Measurements from ENCODE around the gene SLC35F6. TPM values are rescaled to one million over a fixed set of nuclear protein-coding genes. Genes with fewer than 3 reads are reported as not detected.

Gene SLC35F6
- total RNA-seq, 1 donor from 2014 or later = 7.8 TPM

- peaks cover 5 to 11% (median 9%) of the 10 kb centered on the region in 3 donors for H3K27me3 ChIP-seq (ENCODE audit: control insufficient read depth in 3 of 3, insufficient read depth in 3 of 3, low read length in 3 of 3)
- no peak overlapping the region for H3K27ac ChIP-seq (ENCODE audit: low read depth, low read length)
- no peaks in the 10 kb centered on the region for H3K9me3 ChIP-seq (ENCODE audit: control insufficient read depth in 3 of 3, low read length in 3 of 3)
- H3K4me1 ChIP-seq (ENCODE audit: control insufficient read depth in 3 of 3, insufficient read depth in 3 of 3, low read length in 3 of 3) = peaks cover 0 to 8% (median under 1%) of the 10 kb centered on the region in 3 donors
- H3K9ac ChIP-seq (ENCODE audit: low read depth in 1 of 3, low read length in 3 of 3) = no peak overlapping the region
- H3K36me3 ChIP-seq (ENCODE audit: control insufficient read depth in 3 of 3, insufficient read depth in 3 of 3, low read length in 3 of 3) = no peaks in the 10 kb centered on the region
- H3K4me3 ChIP-seq (ENCODE audit: low read length in 3 of 3) = no peak overlapping the region
Measured at GRCh38 chr2:26730549-26731344, 33.3 kb upstream of the SLC35F6 start.

GRCh38 chr2:26731714-26732113 is 32.4 kb upstream of the SLC35F6 start:
- Histone ChIP-seq H3K27me3 (ENCODE audit: control insufficient read depth in 3 of 3, insufficient read depth in 3 of 3, low read length in 3 of 3) (peaks cover 4 to 11% (median 9%) of the 10 kb centered on the region in 3 donors), H3K9me3 (ENCODE audit: control insufficient read depth in 3 of 3, low read length in 3 of 3) (no peaks in the 10 kb centered on the region), H3K27ac (ENCODE audit: low read depth, low read length) (no peak overlapping the region), H3K36me3 (ENCODE audit: control insufficient read depth in 3 of 3, insufficient read depth in 3 of 3, low read length in 3 of 3) (no peaks in the 10 kb centered on the region), H3K9ac (ENCODE audit: low read depth in 1 of 3, low read length in 3 of 3) (no peak overlapping the region), H3K4me3 (ENCODE audit: low read length in 3 of 3) (no peak overlapping the region), H3K4me1 (ENCODE audit: control insufficient read depth in 3 of 3, insufficient read depth in 3 of 3, low read length in 3 of 3) (peaks cover 3 to 5% (median 4%) of the 10 kb centered on the region in 3 donors)

- H3K9ac ChIP-seq (ENCODE audit: low read depth in 1 of 3, low read length in 3 of 3) = no peak overlapping the region
- H3K27me3 ChIP-seq (ENCODE audit: control insufficient read depth in 3 of 3, insufficient read depth in 3 of 3, low read length in 3 of 3) = peaks cover 0 to 9% (median 4%) of the 10 kb centered on the region in 3 donors
- H3K36me3 ChIP-seq (ENCODE audit: control insufficient read depth in 3 of 3, insufficient read depth in 3 of 3, low read length in 3 of 3) = no peaks in the 10 kb centered on the region
Measured at GRCh38 chr2:26732446-26732845, 31.6 kb upstream of the SLC35F6 start.

GRCh38 chr2:26733413-26733812 is 30.7 kb upstream of the SLC35F6 start:
- no peaks in the 10 kb centered on the region for H3K36me3 ChIP-seq (ENCODE audit: control insufficient read depth in 3 of 3, insufficient read depth in 3 of 3, low read length in 3 of 3)
- peaks cover under 1 to 4% (median 3%) of the 10 kb centered on the region in 3 donors for H3K4me1 ChIP-seq (ENCODE audit: control insufficient read depth in 3 of 3, insufficient read depth in 3 of 3, low read length in 3 of 3)
- no peak overlapping the region for H3K27ac ChIP-seq (ENCODE audit: low read depth, low read length)
- peaks cover 0 to 5% (median 0%) of the 10 kb centered on the region in 3 donors for H3K27me3 ChIP-seq (ENCODE audit: control insufficient read depth in 3 of 3, insufficient read depth in 3 of 3, low read length in 3 of 3)
- H3K9ac ChIP-seq (ENCODE audit: low read depth in 1 of 3, low read length in 3 of 3) = no peak overlapping the region
- H3K4me3 ChIP-seq (ENCODE audit: low read length in 3 of 3) = no peak overlapping the region
- no peaks in the 10 kb centered on the region for H3K9me3 ChIP-seq (ENCODE audit: control insufficient read depth in 3 of 3, low read length in 3 of 3)

More at GRCh38 chr2:26732446-26732845, 31.6 kb upstream of the SLC35F6 start:
- Histone ChIP-seq H3K27ac (ENCODE audit: low read depth, low read length) (no peak overlapping the region), H3K4me1 (ENCODE audit: control insufficient read depth in 3 of 3, insufficient read depth in 3 of 3, low read length in 3 of 3) (peaks cover 3 to 5% (median 4%) of the 10 kb centered on the region in 3 donors), H3K9me3 (ENCODE audit: control insufficient read depth in 3 of 3, low read length in 3 of 3) (no peaks in the 10 kb centered on the region), H3K4me3 (ENCODE audit: low read length in 3 of 3) (no peak overlapping the region)

GRCh38 chr2:26735097-26735496 is 29.0 kb upstream of the SLC35F6 start:
- peaks cover 0 to 4% (median 0%) of the 10 kb centered on the region in 3 donors for H3K27me3 ChIP-seq (ENCODE audit: control insufficient read depth in 3 of 3, insufficient read depth in 3 of 3, low read length in 3 of 3)
- H3K36me3 ChIP-seq (ENCODE audit: control insufficient read depth in 3 of 3, insufficient read depth in 3 of 3, low read length in 3 of 3) = no peaks in the 10 kb centered on the region
- no peak overlapping the region for H3K27ac ChIP-seq (ENCODE audit: low read depth, low read length)
- peaks cover 0 to 4% (median 3%) of the 10 kb centered on the region in 3 donors for H3K4me1 ChIP-seq (ENCODE audit: control insufficient read depth in 3 of 3, insufficient read depth in 3 of 3, low read length in 3 of 3)
- no peak overlapping the region for H3K4me3 ChIP-seq (ENCODE audit: low read length in 3 of 3)
- H3K9ac ChIP-seq (ENCODE audit: low read depth in 1 of 3, low read length in 3 of 3) = no peak overlapping the region
- H3K9me3 ChIP-seq (ENCODE audit: control insufficient read depth in 3 of 3, low read length in 3 of 3) = no peaks in the 10 kb centered on the region

GRCh38 chr2:26735883-26736588 is 28.0 kb upstream of the SLC35F6 start:
- Histone ChIP-seq H3K4me3 (ENCODE audit: low read length in 3 of 3) (no peak overlapping the region), H3K27me3 (ENCODE audit: control insufficient read depth in 3 of 3, insufficient read depth in 3 of 3, low read length in 3 of 3) (peaks cover 0 to 4% (median 0%) of the 10 kb centered on the region in 3 donors), H3K9ac (ENCODE audit: low read depth in 1 of 3, low read length in 3 of 3) (no peak overlapping the region), H3K36me3 (ENCODE audit: control insufficient read depth in 3 of 3, insufficient read depth in 3 of 3, low read length in 3 of 3) (no peaks in the 10 kb centered on the region), H3K9me3 (ENCODE audit: control insufficient read depth in 3 of 3, low read length in 3 of 3) (no peaks in the 10 kb centered on the region), H3K27ac (ENCODE audit: low read depth, low read length) (no peak overlapping the region), H3K4me1 (ENCODE audit: control insufficient read depth in 3 of 3, insufficient read depth in 3 of 3, low read length in 3 of 3) (peaks cover 0 to 4% (median 3%) of the 10 kb centered on the region in 3 donors)

- Histone ChIP-seq H3K27me3 (ENCODE audit: control insufficient read depth in 3 of 3, insufficient read depth in 3 of 3, low read length in 3 of 3) (peaks cover 0 to 4% (median 0%) of the 10 kb centered on the region in 3 donors), H3K4me1 (ENCODE audit: control insufficient read depth in 3 of 3, insufficient read depth in 3 of 3, low read length in 3 of 3) (peaks cover 0 to 4% (median 3%) of the 10 kb centered on the region in 3 donors), H3K36me3 (ENCODE audit: control insufficient read depth in 3 of 3, insufficient read depth in 3 of 3, low read length in 3 of 3) (no peaks in the 10 kb centered on the region), H3K27ac (ENCODE audit: low read depth, low read length) (no peak overlapping the region), H3K9ac (ENCODE audit: low read depth in 1 of 3, low read length in 3 of 3) (no peak overlapping the region), H3K9me3 (ENCODE audit: control insufficient read depth in 3 of 3, low read length in 3 of 3) (no peaks in the 10 kb centered on the region), H3K4me3 (ENCODE audit: low read length in 3 of 3) (no peak overlapping the region)
Measured at GRCh38 chr2:26737221-26737620, 26.9 kb upstream of the SLC35F6 start.

- Histone ChIP-seq H3K27ac (ENCODE audit: low read depth, low read length) (no peak overlapping the region), H3K9me3 (ENCODE audit: control insufficient read depth in 3 of 3, low read length in 3 of 3) (no peaks in the 10 kb centered on the region), H3K27me3 (ENCODE audit: control insufficient read depth in 3 of 3, insufficient read depth in 3 of 3, low read length in 3 of 3) (peaks cover 0 to 4% (median 0%) of the 10 kb centered on the region in 3 donors), H3K36me3 (ENCODE audit: control insufficient read depth in 3 of 3, insufficient read depth in 3 of 3, low read length in 3 of 3) (no peaks in the 10 kb centered on the region), H3K4me1 (ENCODE audit: control insufficient read depth in 3 of 3, insufficient read depth in 3 of 3, low read length in 3 of 3) (peaks cover 0 to 4% (median 3%) of the 10 kb centered on the region in 3 donors), H3K4me3 (ENCODE audit: low read length in 3 of 3) (no peak overlapping the region), H3K9ac (ENCODE audit: low read depth in 1 of 3, low read length in 3 of 3) (no peak overlapping the region)
Measured at GRCh38 chr2:26738481-26738880, 25.6 kb upstream of the SLC35F6 start.

- Histone ChIP-seq H3K4me3 (ENCODE audit: low read length in 3 of 3) (no peak overlapping the region), H3K27me3 (ENCODE audit: control insufficient read depth in 3 of 3, insufficient read depth in 3 of 3, low read length in 3 of 3) (peaks cover 0 to 4% (median 0%) of the 10 kb centered on the region in 3 donors), H3K9me3 (ENCODE audit: control insufficient read depth in 3 of 3, low read length in 3 of 3) (no peaks in the 10 kb centered on the region), H3K27ac (ENCODE audit: low read depth, low read length) (no peak overlapping the region), H3K9ac (ENCODE audit: low read depth in 1 of 3, low read length in 3 of 3) (no peak overlapping the region), H3K4me1 (ENCODE audit: control insufficient read depth in 3 of 3, insufficient read depth in 3 of 3, low read length in 3 of 3) (peaks cover 0 to 4% (median 3%) of the 10 kb centered on the region in 3 donors), H3K36me3 (ENCODE audit: control insufficient read depth in 3 of 3, insufficient read depth in 3 of 3, low read length in 3 of 3) (no peaks in the 10 kb centered on the region)
Measured at GRCh38 chr2:26739514-26739913, 24.6 kb upstream of the SLC35F6 start.

GRCh38 chr2:26740346-26740745 is 23.7 kb upstream of the SLC35F6 start:
- Histone ChIP-seq H3K9ac (ENCODE audit: low read depth in 1 of 3, low read length in 3 of 3) (no peak overlapping the region), H3K9me3 (ENCODE audit: control insufficient read depth in 3 of 3, low read length in 3 of 3) (no peaks in the 10 kb centered on the region), H3K27ac (ENCODE audit: low read depth, low read length) (no peak overlapping the region), H3K4me3 (ENCODE audit: low read length in 3 of 3) (no peak overlapping the region), H3K4me1 (ENCODE audit: control insufficient read depth in 3 of 3, insufficient read depth in 3 of 3, low read length in 3 of 3) (peaks cover 0 to 4% (median 3%) of the 10 kb centered on the region in 3 donors), H3K36me3 (ENCODE audit: control insufficient read depth in 3 of 3, insufficient read depth in 3 of 3, low read length in 3 of 3) (no peaks in the 10 kb centered on the region), H3K27me3 (ENCODE audit: control insufficient read depth in 3 of 3, insufficient read depth in 3 of 3, low read length in 3 of 3) (peaks cover 0 to 4% (median 0%) of the 10 kb centered on the region in 3 donors)

Measured in skeletal muscle tissue (tissue), 4 donors.